GM12891 (cell line): ENCODE results near the gene HELZ.

Experiments
- DNase-seq: peaks from one replicate; pipeline ENCODE4 v3.0.0; 2011; ENCODE audit warnings: low spot score; ENCODE audit not compliant: insufficient read length
- FAIRE-seq: peaks from 2 replicates; lab custom pipeline; 2011; peaks lifted over from hg19 to GRCh38; lab: Jason Lieb, UNC
- PAX5 ChIP-seq: IDR thresholded peaks from 2 replicates; pipeline ENCODE4 v1.6.1; 2011; ENCODE audit warnings: low read length, moderate library complexity, mild to moderate bottlenecking; ENCODE audit not compliant: insufficient read depth, severe bottlenecking
- POLR2A ChIP-seq: IDR thresholded peaks from 2 replicates; pipeline ENCODE4 v1.6.1; 2011; ENCODE audit warnings: low read depth, low read length, control low read depth
- POLR2AphosphoS5 ChIP-seq: IDR thresholded peaks from 2 replicates; pipeline ENCODE4 v1.6.1; 2011; ENCODE audit warnings: low read depth, low read length, control low read depth
- POU2F2 ChIP-seq: IDR thresholded peaks from 2 replicates; pipeline ENCODE4 v1.6.1; 2011; ENCODE audit warnings: low read depth, mild to moderate bottlenecking, control low read depth, low read length, moderate library complexity
- SPI1 ChIP-seq: IDR thresholded peaks from 2 replicates; pipeline ENCODE4 v1.6.1; 2011; ENCODE audit warnings: low read depth, low read length, control low read depth
- TAF1 ChIP-seq: IDR thresholded peaks from 2 replicates; pipeline ENCODE4 v1.6.1; 2011; ENCODE audit warnings: low read depth, low read length, control low read depth

Gene HELZ

GRCh38 chr17:67125924-67126323, 119.1 kb downstream of the HELZ start:
- TF ChIP-seq SPI1 (no peak), POLR2A (no peak), POLR2AphosphoS5 (no peak), PAX5 (no peak), POU2F2 (no peak), TAF1 (no peak)
- FAIRE-seq = no peak
- DNase-seq = no peak

DNA sequence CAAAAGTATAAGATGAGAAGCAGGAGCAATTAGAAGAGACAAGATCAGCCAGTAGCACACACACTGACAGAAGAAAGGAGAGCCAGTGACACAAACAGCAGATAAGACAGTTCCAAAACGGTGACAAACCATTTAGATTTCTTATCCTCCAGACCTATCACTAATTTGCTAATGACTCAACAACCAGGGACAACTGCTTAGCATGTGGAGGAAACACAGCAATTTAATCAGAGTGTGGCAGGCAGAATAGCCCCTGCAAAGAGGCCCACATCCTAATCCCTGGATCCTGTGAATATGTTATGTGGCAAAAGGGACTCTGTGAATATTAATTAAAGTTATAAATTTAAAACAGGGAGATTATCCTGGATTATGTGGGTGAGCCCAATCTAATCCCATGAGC, 119.6 kb downstream of the HELZ start:
- TF ChIP-seq POLR2AphosphoS5 = no peak
- TF ChIP-seq POU2F2 = no peak
- TF ChIP-seq PAX5 = no peak
- TF ChIP-seq SPI1 = no peak
- TF ChIP-seq POLR2A = no peak
- TF ChIP-seq TAF1 = no peak
- no peak for FAIRE-seq
- no peak for DNase-seq

DNA sequence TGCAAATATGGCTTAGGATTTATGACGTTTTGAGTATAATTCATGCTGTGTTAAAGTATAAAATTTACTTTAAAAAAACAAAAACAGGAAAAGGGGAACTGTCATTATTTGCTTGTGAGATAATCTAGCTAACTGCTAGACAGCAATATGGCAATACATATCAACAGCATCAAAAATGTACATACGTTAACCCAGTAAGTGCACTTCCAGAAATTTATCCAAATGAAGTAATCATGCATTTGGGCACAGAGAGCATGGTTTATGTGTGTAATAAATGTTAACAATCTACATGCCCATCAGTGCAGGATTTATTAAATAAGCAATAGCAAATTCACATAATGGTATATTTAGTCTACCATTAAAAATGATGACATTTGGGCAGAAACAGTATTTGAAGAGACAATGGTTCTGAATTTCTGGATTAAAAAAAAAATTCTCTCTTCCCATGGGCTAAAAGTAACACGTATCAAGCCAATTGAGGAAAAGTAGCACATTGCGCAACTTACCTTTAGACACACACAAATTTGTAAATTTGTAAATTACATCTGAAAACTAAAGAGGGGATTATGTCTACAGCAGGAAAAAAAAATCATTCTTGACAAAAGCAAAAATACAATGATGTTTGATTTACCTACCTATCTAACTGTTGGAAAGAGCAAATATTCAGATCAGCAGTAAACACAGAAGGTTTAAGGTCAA, 120.4 kb downstream of the HELZ start:
- FAIRE-seq (no peak), DNase-seq (no peak)
- TF ChIP-seq POLR2A = no peak

DNA sequence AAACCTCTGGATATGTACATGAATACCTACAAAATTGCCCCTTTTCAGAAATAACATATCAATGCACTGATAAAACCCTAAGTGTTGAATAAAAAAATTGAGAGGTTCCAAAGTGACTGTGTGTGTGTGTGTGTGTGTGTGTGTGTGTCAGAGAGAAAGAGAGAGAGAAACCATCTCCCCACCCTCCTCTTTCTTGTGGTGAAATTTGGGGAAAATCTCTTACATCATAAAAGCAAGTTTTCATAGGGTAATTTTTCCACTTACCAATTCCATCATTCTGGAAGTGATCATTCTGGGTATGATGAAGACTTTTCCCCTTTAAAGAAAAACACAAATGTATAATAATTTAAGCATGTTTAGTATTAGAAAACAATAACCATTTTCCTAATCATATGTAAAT, 121.3 kb downstream of the HELZ start:
- TF ChIP-seq POU2F2 (no peak), POLR2AphosphoS5 (no peak), SPI1 (no peak), PAX5 (no peak), POLR2A (no peak), TAF1 (no peak)
- FAIRE-seq = no peak
- DNase-seq = no peak

GRCh38 chr17:67121316-67121891, 123.6 kb downstream of the HELZ start:
- TF ChIP-seq POU2F2 = no peak
- no peak for TF ChIP-seq POLR2AphosphoS5
- TF ChIP-seq PAX5 = no peak
- DNase-seq = no peak
- FAIRE-seq = no peak

DNA sequence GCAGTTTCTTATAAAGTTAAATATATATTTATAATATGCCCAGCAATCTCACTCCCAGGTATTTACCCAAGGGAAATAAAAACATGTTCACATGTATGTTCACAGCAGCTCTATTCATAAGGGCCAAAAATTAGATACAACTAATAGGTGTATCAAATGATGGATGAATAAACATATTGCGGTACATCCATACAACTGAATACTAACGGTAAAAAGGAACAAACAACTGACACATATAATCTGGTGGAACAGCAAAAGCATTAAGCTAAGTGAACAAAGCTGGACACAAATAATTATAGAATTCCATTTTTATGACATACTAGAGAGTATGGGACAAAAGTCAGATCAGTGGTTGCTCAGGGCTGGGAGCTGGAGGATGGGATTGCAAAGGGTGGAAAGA, 125.9 kb downstream of the HELZ start:
- FAIRE-seq (no peak), DNase-seq (no peak)
- TF ChIP-seq SPI1 (no peak), POU2F2 (no peak)

DNA sequence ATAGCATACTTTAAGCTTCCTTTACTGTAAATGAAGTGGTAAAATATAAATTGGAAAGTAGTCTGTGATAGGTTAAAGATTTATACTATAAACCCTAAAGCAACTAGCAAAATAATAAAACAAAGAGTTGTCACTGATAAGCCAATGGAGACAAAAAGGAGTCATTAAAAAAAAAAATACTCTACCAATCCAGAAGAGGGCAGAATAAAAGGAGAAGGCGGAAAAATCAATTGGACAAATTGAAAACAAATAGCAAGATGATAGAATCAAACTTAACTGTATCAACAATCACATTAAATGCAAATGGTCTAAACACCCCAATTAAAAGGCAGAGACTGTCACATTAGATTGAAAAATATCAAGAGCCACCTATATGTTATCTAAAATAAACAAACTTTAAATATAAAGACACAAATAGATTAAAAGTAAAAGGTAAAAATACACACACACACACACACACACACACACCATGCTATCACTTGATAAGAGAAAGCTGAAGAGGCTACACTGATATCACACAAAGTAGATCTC, 128.9 kb downstream of the HELZ start:
- DNase-seq (no peak), FAIRE-seq (no peak)
- TF ChIP-seq TAF1 (no peak), POLR2AphosphoS5 (no peak), POLR2A (no peak), POU2F2 (no peak), SPI1 (no peak), PAX5 (no peak)

GRCh38 chr17:67115401-67115800, 129.6 kb downstream of the HELZ start:
- DNase-seq (no peak), FAIRE-seq (no peak)
- TF ChIP-seq POLR2AphosphoS5 (no peak), SPI1 (no peak), PAX5 (no peak), TAF1 (no peak), POU2F2 (no peak), POLR2A (no peak)

- FAIRE-seq = no peak
- DNase-seq = no peak
- TF ChIP-seq POU2F2 (no peak), SPI1 (no peak)
Observed at GRCh38 chr17:67113486-67113885, 131.5 kb downstream of the HELZ start.

- FAIRE-seq (no peak), DNase-seq (no peak)
- TF ChIP-seq POLR2A (no peak), POU2F2 (no peak), SPI1 (no peak), POLR2AphosphoS5 (no peak), TAF1 (no peak), PAX5 (no peak)
Observed at GRCh38 chr17:67111808-67112207, 133.2 kb downstream of the HELZ start.

GRCh38 chr17:67111327-67111726, 133.7 kb downstream of the HELZ start:
- TF ChIP-seq POLR2AphosphoS5 (no peak), PAX5 (no peak), TAF1 (no peak), SPI1 (no peak)
- FAIRE-seq = no peak
- no peak for DNase-seq
